ENCODE measurements around the gene RASD1. TPM values are rescaled to one million over a fixed set of nuclear protein-coding genes. Genes with fewer than 3 reads are reported as not detected.

Gene RASD1
- total RNA-seq, 1 donor from 2014 or later = 0.94 TPM

- no peak for DNase-seq (ENCODE audit: low read depth)
These were observed 14.5 kb upstream of the RASD1 start for GRCh38 chr17:17510456-17511292.

GRCh38 chr17:17509601-17510425, 13.6 kb upstream of the RASD1 start:
- DNase-seq (ENCODE audit: low read depth) = no peak

GRCh38 chr17:17508646-17509591, 12.7 kb upstream of the RASD1 start:
- no peak for DNase-seq (ENCODE audit: low read depth)

- no peak for DNase-seq (ENCODE audit: low read depth)
These were observed 11.9 kb upstream of the RASD1 start for GRCh38 chr17:17508019-17508535.

- no peak for DNase-seq (ENCODE audit: low read depth)
These were observed 11.3 kb upstream of the RASD1 start for GRCh38 chr17:17507465-17508011.

- DNase-seq (ENCODE audit: low read depth) = peak; percentile 95
These were observed 10.8 kb upstream of the RASD1 start for GRCh38 chr17:17506893-17507464.

GRCh38 chr17:17506181-17506741, 10.1 kb upstream of the RASD1 start:
- DNase-seq (ENCODE audit: low read depth) = no peak

- no peak for DNase-seq (ENCODE audit: low read depth)
These were observed 9.5 kb upstream of the RASD1 start for GRCh38 chr17:17505610-17506171.

GRCh38 chr17:17505151-17505550, 9.0 kb upstream of the RASD1 start:
- DNase-seq (ENCODE audit: low read depth) = no peak

- no peak for DNase-seq (ENCODE audit: low read depth)
These were observed 8.3 kb upstream of the RASD1 start for GRCh38 chr17:17504341-17505140.

GRCh38 chr17:17503566-17504130, 7.5 kb upstream of the RASD1 start:
- no peak for DNase-seq (ENCODE audit: low read depth)

- DNase-seq (ENCODE audit: low read depth) = no peak
These were observed 6.8 kb upstream of the RASD1 start for GRCh38 chr17:17502741-17503565.

- DNase-seq (ENCODE audit: low read depth) = no peak
These were observed 4.9 kb upstream of the RASD1 start for GRCh38 chr17:17500999-17501605.

GRCh38 chr17:17499402-17500145, 3.4 kb upstream of the RASD1 start:
- DNase-seq (ENCODE audit: low read depth) = no peak

- DNase-seq (ENCODE audit: low read depth) = no peak
These were observed 2.6 kb upstream of the RASD1 start for GRCh38 chr17:17498606-17499301.
